HCT116 (cell line): ENCODE measurements around the gene C1QBP. TPM values are rescaled to one million over a fixed set of nuclear protein-coding genes. Genes with fewer than 3 reads are reported as not detected.

Source experiments
- ATAC-seq: fragments of 200-7000 bp; cut with Tn5 transposase; 2 replicates; pipeline ENCODE4 v1.9.1; 2020; ENCODE audit warnings: mild to moderate bottlenecking, moderate library complexity
- BruUV-seq: library from RNA; stranded (reverse); fragments of 400-500 nt; replicated peaks from 2 replicates; lab custom pipeline; 2021; lab: Mats Ljungman, UMichigan
- CTCF ChIA-PET: fragments of 300-600 bp; sonication (Branson Sonifier 250); formaldehyde crosslinking; loops from one replicate; lab custom pipeline; 2021; ENCODE audit warnings: antibody characterized with exemption; lab: Charles Lee
- POLR2A ChIA-PET: fragments of 300-600, 350-600 bp; sonication (Branson Sonifier 250); formaldehyde crosslinking; loops from one replicate; lab custom pipeline; 2021; ENCODE audit warnings: antibody characterized with exemption; lab: Charles Lee
- RAD21 ChIA-PET, 2 experiments: fragments of 300-600 bp; sonication (Branson Sonifier 250); formaldehyde crosslinking; loops; one replicate each; lab custom pipeline; 2023; ENCODE audit warnings: low total read pairs in 2 of 2; ENCODE audit not compliant: uncharacterized antibody in 2 of 2, unreplicated experiment in 2 of 2, low non-redundant PET in 1 of 2; lab: Charles Lee
- DNase-seq: peaks from one replicate; pipeline ENCODE4 v3.0.0-alpha.2; 2010; ENCODE audit warnings: low read depth, low spot score
- H2AFZ ChIP-seq: fragments of 200-600 bp; shearing (Covaris generic), sonication (generic); 2 replicates; pipeline ENCODE4 v1.6.1; 2017; ENCODE audit warnings: low read depth, mixed run types, mixed read lengths, antibody characterized with exemption, low read length; ENCODE audit not compliant: poor library complexity, severe bottlenecking
- H3K27ac ChIP-seq: 2 replicates; pipeline ENCODE4 v1.5.1; 2012; ENCODE audit warnings: low read depth, low read length
- H3K27me3 ChIP-seq: fragments of 200-600 bp; sonication (generic); 2 replicates; pipeline ENCODE4 v1.6.1; 2016; ENCODE audit warnings: mixed run types, low read length, mixed read lengths; ENCODE audit not compliant: insufficient read depth
- H3K36me3 ChIP-seq, 2 experiments: fragments of 200-500 bp in 1 of 2; fragments of 200-600 bp in 1 of 2; sonication (Bioruptor generic) in 1 of 2; sonication (generic) in 1 of 2; 2 replicates each; pipeline versions ENCODE4 v1.5.1 to v1.6.1; 2014 to 2016; ENCODE audit warnings: low read length in 2 of 2, inconsistent platforms in 1 of 2, mixed read lengths in 1 of 2, mixed run types in 1 of 2; ENCODE audit not compliant: insufficient read depth in 2 of 2, control insufficient read depth in 1 of 2
- H3K4me1 ChIP-seq, 2 experiments: fragments of 200-600 bp in 1 of 2; sonication (generic) in 1 of 2; 2 replicates each; pipeline versions ENCODE4 v1.5.1 to v1.6.1; 2012 to 2017; ENCODE audit warnings: low read length in 2 of 2, inconsistent platforms in 1 of 2, mild to moderate bottlenecking in 1 of 2, mixed read lengths in 1 of 2, mixed run types in 1 of 2, moderate library complexity in 1 of 2; ENCODE audit not compliant: insufficient read depth in 2 of 2, control insufficient read depth in 1 of 2
- H3K4me2 ChIP-seq: fragments of 200-600 bp; sonication (generic); 2 replicates; pipeline ENCODE4 v1.6.1; 2017; ENCODE audit warnings: mixed run types, low read length, mixed read lengths
- H3K4me3 ChIP-seq, 2 experiments: fragments of 200-600 bp in 1 of 2; sonication (generic) in 1 of 2; replicated peaks in 1 of 2; 2 replicates each; pipeline ENCODE4 v1.5.1; 2011 to 2016; ENCODE audit warnings: low read length in 2 of 2, control low read depth in 1 of 2, low read depth in 1 of 2, mild to moderate bottlenecking in 1 of 2, mixed read lengths in 1 of 2, mixed run types in 1 of 2
- H3K79me2 ChIP-seq: fragments of 200-600 bp; sonication (generic); 2 replicates; pipeline ENCODE4 v1.6.1; 2017; ENCODE audit warnings: mild to moderate bottlenecking, mixed run types, low read length, moderate library complexity, mixed read lengths; ENCODE audit not compliant: insufficient read depth
- H3K9ac ChIP-seq: fragments of 200-600 bp; sonication (generic); 2 replicates; pipeline ENCODE4 v1.6.1; 2016; ENCODE audit warnings: low read length, mixed read lengths
- H3K9me2 ChIP-seq: fragments of 200-600 bp; sonication (generic), shearing (Covaris generic); 2 replicates; pipeline ENCODE4 v1.6.1; 2017; ENCODE audit warnings: mixed run types, mild to moderate bottlenecking, moderate library complexity; ENCODE audit not compliant: insufficient read depth
- H3K9me3 ChIP-seq, 2 experiments: fragments of 200-500 bp in 1 of 2; fragments of 200-600 bp in 1 of 2; sonication (Bioruptor generic) in 1 of 2; sonication (generic) in 1 of 2; 2 replicates each; pipeline ENCODE4 v1.6.1; 2014 to 2017; ENCODE audit warnings: low read length in 2 of 2, mixed read lengths in 2 of 2, inconsistent platforms in 1 of 2, low read depth in 1 of 2, mild to moderate bottlenecking in 1 of 2, mixed run types in 1 of 2, moderate library complexity in 1 of 2; ENCODE audit not compliant: control insufficient read depth in 1 of 2, insufficient read depth in 1 of 2
- H4K20me1 ChIP-seq: fragments of 200-600 bp; sonication (generic), shearing (Covaris generic); 2 replicates; pipeline ENCODE4 v1.6.1; 2017; ENCODE audit warnings: mixed run types, mild to moderate bottlenecking, moderate library complexity; ENCODE audit not compliant: insufficient read depth
- ELF1 ChIP-seq: IDR thresholded peaks from 2 replicates; pipeline ENCODE4 v1.6.1; 2012; ENCODE audit warnings: low read depth, borderline replicate concordance
- EZH2 ChIP-seq: fragments of 200-600 bp; sonication (generic); IDR thresholded peaks from 2 replicates; pipeline ENCODE4 v1.6.1; 2017; ENCODE audit warnings: antibody characterized with exemption, mixed run types
- FOSL1 ChIP-seq: IDR thresholded peaks from 2 replicates; pipeline ENCODE4 v1.6.1; 2012; ENCODE audit warnings: low read depth
- JUND ChIP-seq: IDR thresholded peaks from 2 replicates; pipeline ENCODE4 v1.6.1; 2012
- POLR2A ChIP-seq: IDR thresholded peaks from 2 replicates; pipeline ENCODE4 v1.7.0; 2011; ENCODE audit warnings: borderline replicate concordance; ENCODE audit not compliant: insufficient read depth, insufficient read length; ENCODE audit errors: extremely low read depth
- POLR2AphosphoS5 ChIP-seq: IDR thresholded peaks from 2 replicates; pipeline ENCODE4 v1.6.1; 2011; ENCODE audit warnings: mild to moderate bottlenecking, low read depth, low read length, moderate library complexity
- SIN3A ChIP-seq: IDR thresholded peaks from 2 replicates; pipeline ENCODE4 v1.6.1; 2012; ENCODE audit warnings: low read depth
- SRF ChIP-seq: IDR thresholded peaks from 2 replicates; pipeline ENCODE4 v1.6.1; 2012; ENCODE audit warnings: low read depth
- ZFX ChIP-seq: fragments of 450-650 bp; IDR thresholded peaks from 2 replicates; pipeline ENCODE4 v1.6.1; 2017
- intact Hi-C: fragments of 100-400 bp; cut with micrococcal nuclease; formaldehyde crosslinking; loops from 2 replicates; pipeline ENCODE4 v1.10.0; 2022
- total RNA-seq: library from RNA; stranded (reverse); gene quantifications from one replicate; pipeline ENCODE4 v1.2.1, GENCODE V29; 2021; ENCODE audit not compliant: unreplicated experiment
- TF ChIP-seq, protein P1 (sequence below): IDR thresholded peaks from 2 replicates; pipeline ENCODE4 v1.6.1; 2011; ENCODE audit warnings: mild to moderate bottlenecking, low read length, moderate library complexity; ENCODE audit not compliant: insufficient replicate concordance; ENCODE audit errors: extremely low read depth

The C1QBP gene
- total RNA-seq, 1 experiment from 2014 or later, result 524 TPM

DNA sequence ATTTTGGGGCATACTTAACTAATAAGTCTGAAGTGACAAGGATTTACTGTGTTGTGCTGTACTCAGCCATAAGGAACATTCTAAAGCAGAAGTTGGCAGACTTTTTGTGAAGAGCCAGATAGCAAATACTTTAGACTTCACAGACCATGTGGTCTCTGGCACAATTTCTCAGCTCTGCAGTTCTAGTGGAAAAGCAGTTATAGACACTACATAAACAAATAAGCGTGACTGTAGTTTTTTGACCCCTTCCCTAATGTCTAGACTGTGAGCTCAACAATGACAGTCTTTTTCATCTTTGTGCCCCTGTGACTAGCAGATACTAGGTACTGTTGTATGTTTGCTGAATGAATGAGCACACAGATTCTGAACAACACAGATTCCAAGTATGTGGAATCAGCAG, 14.0 kb downstream of the C1QBP start:
- Histone ChIP-seq H3K27ac (no peak overlapping the region), H3K9ac (no peak overlapping the region), H3K4me1 (peaks cover 16 to 23% of the 10 kb centered on the region in 2 experiments)
- POLR2A ChIA-PET, result interaction anchor here (1.2 to 2.0 kb wide), 2 partner anchors 10 to 14 kb away, joined by 3 to 5 read pairs; partner anchors contain the start of gene C1QBP
- TF ChIP-seq ELF1 (no peak), SRF (no peak), EZH2 (no peak), POLR2AphosphoS5 (no peak), ZFX (no peak), POLR2A (no peak), SIN3A (no peak), FOSL1 (no peak), JUND (no peak)
- TF ChIP-seq, protein P1, sequence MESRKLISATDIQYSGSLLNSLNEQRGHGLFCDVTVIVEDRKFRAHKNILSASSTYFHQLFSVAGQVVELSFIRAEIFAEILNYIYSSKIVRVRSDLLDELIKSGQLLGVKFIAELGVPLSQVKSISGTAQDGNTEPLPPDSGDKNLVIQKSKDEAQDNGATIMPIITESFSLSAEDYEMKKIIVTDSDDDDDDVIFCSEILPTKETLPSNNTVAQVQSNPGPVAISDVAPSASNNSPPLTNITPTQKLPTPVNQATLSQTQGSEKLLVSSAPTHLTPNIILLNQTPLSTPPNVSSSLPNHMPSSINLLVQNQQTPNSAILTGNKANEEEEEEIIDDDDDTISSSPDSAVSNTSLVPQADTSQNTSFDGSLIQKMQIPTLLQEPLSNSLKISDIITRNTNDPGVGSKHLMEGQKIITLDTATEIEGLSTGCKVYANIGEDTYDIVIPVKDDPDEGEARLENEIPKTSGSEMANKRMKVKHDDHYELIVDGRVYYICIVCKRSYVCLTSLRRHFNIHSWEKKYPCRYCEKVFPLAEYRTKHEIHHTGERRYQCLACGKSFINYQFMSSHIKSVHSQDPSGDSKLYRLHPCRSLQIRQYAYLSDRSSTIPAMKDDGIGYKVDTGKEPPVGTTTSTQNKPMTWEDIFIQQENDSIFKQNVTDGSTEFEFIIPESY, result no peak
- TF ChIP-seq, all 23 proteins: peak for 0
- Histone ChIP-seq H3K27me3 (no peaks in the 10 kb centered on the region), H3K9me3 (no peaks in the 10 kb centered on the region), H2AFZ (no peak overlapping the region), H3K79me2 (peaks cover 46% of the 10 kb centered on the region), H3K4me3 (no peak overlapping the region), H4K20me1 (no peaks in the 10 kb centered on the region), H3K9me2 (no peaks in the 10 kb centered on the region), H3K4me2 (no peak overlapping the region), H3K36me3 (peaks cover 54 to 60% of the 10 kb centered on the region in 2 experiments)
- no TSS peak for BruUV-seq
- no peak for ATAC-seq
- no peak for DNase-seq
- ChIA-PET RAD21 (no interaction called here), CTCF (no interaction called here)
- intact Hi-C loops, result no loop called here
